Measurements from ENCODE around the gene FAM171A1.
A peak's percentile ranks its signal among the peaks of the same experiment; 100 is the strongest.
"Not testable (repeated sequence)": the region's sequence is repeated elsewhere in the genome, so short reads cannot be mapped to it uniquely, and the experiment has no call there.

FAM171A1 gene

DNA sequence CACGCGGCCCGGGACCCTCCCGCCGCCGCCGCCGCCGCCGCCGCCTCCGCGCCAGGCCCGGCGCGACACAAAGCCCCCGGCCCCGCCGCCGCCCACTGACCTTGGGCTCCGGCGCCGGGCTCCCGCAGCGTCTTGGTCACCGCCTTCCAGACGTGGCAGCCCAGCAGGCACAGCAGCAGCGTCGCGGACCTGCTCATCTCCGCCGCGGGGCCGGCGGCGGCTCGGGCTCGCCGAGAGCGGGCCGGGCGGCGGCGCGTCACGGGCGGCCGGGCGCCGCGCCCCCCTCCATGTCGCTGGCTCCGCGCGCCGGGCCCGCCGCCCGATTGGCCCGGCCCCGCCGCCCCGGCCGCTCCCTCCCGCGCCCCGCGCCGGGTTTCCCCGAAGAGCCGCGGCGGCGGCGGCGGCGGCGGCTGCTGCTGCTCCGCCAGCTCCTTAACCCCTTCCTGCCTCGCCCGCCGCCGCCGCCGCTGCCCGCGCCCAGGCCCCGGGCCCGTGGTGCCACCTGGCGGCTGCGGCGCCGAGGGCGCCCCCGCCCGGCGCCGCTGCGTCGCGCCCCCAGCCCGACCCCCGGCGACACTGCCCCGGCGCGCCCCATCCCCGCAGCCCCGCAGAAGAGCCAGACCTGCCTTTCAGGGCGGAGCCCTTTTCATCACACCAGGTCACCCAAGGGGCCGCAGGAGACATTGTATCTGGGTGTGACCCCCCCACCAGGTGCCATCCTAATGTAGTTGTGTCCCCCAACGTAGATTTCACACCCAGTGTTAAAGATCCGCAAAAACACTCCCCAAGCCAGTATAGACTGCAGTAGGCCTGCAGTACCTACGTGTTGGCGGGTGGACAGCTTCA is at the start of gene FAM171A1:
TSS of gene FAM171A1 (minus strand) at position 434 of the 846 bp plus-strand sequence. CDS start at position 197, 237 bp downstream.
- DNase-seq (ENCODE audit: low read depth in 2 of 2): peak; percentile 43 to 58

DNA sequence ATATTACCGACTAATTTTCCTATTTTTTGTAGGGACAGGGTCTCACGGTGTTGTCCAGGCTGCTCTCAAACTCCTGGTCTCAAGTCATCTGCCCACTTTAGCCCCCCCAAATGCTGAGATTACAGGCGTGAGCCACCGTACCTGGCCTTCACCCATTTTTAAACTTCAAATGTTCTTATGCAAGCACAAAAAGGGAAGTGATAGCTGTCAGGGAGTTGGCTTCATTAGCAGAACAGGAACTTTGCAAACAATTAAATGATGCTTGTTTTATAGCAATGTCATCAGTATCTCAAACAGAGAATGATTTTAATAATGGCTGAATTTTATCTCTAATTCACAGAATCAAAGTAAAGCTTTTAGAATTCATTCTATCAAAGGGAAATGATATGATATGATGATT is 49.8 kb upstream of the FAM171A1 start:
- DNase-seq (ENCODE audit: low read depth in 2 of 2): no peak

DNA sequence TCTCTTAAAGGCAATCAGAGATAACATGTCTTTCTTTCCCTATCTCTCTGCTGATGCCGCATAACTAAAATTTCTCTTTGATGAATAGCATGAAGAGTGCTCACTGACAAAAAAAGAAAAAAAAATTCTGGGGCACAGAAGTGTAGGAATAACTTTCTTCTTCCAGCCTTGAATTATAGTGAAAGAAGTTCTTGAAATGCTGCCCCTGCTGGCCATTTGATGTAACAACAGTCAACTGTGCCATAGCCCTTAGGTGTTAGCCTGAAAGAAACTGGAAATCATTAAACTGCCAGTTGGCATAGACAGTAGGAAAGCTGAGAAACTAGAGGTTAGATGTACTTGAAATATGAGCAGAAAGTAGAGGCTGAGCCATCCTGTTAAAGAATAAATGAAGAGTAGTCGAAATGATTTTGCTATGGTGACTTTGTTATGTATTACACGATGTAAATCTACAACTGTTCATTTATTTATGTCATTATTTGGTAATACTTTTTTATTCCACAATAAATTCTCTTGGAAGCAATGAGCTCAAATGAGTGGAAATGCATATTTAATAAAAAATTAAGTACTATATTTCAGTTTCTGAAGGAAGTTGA is 48.3 kb upstream of the FAM171A1 start:
- DNase-seq (ENCODE audit: low read depth in 2 of 2): peak; percentile 7 to 27

DNA sequence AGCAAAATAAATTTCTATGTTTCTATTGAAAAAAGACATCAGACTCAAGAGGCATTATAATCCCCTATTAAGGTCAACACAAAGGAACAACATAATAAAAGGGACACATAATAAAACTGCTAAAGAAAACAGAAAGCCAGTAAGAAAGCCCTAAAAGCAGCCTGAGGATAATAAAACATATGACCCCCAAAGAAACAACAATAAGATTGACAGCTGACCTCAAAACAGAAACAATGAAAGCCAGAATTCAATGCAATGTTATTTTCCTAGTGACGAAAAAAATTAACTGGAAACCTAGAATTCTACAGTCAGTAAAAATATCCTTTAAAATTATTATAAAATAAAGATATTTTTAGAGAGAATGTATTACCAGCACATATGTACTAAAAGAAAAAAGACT is 44.9 kb upstream of the FAM171A1 start:
- no peak for DNase-seq (ENCODE audit: low read depth in 2 of 2)

DNA sequence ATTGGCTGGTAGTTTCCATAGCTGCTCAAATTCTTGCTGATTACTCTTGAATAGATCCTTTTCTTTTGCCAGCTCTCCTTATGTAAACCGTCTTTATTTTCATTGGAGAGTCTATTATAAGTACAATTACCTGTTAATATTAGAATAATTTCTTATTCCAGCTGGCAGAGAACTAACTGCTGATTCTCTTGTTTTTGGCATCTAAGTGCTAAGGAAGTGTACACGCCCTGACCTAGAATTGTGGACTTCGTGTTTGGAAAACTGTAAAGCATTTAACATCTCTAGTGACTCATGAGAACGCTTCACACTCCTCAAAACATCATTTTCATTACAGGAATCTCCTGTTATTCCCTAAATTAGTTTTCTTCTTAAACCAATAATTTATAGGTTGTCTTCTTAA is 39.9 kb upstream of the FAM171A1 start:
- no peak for DNase-seq (ENCODE audit: low read depth in 2 of 2)

DNA sequence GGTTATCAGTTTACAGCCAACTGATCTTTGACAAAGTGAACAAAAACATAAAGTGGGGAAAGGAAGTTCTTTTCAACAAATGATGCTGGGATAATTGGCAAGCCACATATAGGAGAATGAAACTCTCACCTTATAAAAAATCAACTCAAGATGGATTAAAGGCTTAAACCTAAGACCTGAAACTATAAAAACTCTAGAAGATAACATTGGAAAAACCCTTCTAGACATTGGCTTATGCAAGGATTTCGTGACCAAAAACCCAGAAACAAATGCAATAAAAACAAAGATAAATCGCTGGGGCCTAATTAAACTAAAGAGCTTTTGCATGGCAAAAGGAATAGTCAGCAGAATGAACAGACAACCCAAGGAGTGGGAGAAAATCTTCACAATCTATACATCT is 38.3 kb upstream of the FAM171A1 start:
- DNase-seq (ENCODE audit: low read depth in 2 of 2): not testable (repeated sequence)

DNA sequence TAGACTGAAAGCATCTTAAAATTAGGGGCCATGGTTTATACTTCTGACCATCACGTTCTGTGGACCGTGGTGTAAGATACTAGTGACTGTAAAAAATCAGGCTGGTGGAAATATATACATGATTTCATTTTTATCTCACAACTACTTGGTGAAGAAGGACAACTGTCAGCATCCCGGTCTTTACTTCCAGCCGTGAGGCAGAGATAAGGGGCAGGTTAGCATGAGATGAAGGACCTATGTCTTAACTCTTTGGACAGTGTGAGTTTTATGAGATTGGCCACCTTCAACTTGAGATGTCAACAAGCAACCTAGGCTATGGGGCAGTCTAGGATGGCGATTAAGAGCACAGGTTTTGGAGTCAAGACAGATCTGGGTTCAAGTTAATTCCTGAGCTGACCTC is 37.5 kb upstream of the FAM171A1 start:
- no peak for DNase-seq (ENCODE audit: low read depth in 2 of 2)

DNA sequence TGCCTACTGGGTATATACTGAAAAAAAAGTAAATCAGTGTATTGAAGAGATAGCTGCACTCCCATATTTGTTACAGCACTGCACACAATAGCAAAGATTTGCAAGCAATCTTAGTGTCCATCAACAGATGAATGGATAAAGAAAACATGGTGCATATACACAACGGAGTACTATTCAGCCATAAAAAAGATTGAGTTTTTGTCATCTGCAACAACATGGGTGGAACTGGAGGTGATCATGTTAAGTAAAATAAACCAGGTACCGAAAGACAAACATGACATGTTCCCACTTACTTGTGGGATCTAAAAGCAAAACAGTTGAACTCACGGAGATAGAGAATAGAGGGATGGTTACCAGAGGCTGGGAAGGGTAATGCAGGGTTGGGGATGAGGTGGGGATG is 34.2 kb upstream of the FAM171A1 start:
- no peak for DNase-seq (ENCODE audit: low read depth in 2 of 2)

DNA sequence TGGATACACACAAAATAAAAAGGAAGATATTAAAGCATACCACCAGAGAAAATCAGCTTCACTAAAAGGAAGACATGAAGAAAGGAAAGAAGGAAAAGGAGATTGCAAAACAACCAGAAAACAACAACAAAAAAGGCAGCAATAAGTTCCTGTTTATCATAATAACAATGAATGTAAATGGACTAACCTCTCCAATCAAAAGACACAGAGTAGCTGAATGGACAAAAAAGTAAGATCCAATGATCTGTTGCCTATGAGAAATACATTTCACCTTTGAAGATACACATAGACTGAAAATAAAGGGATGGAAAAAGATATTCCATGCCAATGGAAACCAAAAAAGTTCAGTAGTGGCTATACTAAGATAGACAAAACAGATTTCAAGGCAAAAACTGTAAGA is 30.3 kb upstream of the FAM171A1 start:
- no peak for DNase-seq (ENCODE audit: low read depth in 2 of 2)

DNA sequence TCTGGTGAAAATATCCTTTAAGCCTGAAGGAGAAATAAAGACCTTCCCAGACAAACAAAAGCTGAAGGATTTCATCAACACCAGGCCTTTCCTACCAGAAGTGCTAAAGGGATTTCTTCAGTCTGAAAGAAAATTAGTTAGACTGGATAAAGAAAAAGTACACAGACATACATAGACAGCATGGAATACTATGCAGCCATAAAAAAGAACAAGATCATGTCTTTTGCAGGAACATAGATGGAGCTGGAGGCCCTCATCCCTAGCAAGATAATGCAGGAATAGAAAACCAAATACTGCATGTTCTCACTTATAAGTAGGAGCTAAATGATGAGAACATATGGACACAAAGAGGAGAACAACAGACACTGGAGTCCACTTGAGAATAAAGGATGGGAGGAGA is 29.4 kb upstream of the FAM171A1 start:
- DNase-seq (ENCODE audit: low read depth in 2 of 2): not testable (repeated sequence)

DNA sequence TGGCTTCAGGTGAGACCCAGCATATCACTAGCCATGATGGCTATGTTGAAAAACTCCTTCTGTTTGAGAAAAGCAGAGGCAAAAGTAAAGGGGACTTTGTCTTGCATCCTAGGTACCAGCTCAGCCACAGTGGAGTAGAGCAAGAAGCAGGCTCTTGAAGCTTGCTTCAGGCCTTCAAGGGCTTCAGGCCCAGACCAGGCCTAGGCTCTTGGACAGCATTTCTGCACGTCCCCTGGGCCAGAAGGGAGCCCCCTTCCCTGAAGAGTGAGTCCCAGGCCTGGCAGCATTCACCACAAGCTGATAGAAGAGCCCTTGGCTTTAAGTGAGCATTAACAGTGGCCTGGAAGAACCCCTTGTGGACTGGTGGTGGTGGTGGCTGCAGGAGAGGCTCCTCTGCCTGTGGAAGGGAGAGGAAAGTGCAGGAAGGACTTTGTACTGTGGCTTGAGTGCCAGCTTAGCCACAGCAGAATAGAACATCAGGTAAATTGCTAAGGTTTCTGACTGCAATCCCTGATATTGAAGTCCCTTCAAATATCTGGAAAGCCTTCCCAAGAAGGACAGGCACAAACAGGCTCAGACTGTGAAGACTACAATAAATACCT is 28.1 kb upstream of the FAM171A1 start:
- no peak for DNase-seq (ENCODE audit: low read depth in 2 of 2)

DNA sequence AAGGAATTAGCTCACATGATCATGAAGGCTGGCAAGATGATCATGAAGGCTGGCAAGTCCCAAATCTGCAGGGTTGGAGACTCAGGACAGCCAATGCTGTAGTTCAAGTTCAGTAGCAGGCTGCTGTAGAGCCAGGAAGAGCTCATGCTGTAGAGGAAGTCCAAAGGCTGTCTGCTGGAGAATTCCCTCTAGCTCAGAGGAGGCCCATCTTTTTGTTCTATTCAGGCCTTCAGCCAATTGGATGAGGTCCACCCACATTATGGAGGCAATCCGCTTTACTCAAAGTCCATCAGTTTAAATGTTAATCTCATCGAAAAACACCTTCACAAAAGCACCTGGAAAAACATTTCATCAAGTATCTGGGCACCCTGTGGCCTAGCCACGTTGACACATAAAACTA is 24.8 kb upstream of the FAM171A1 start:
- no peak for DNase-seq (ENCODE audit: low read depth in 2 of 2)

DNA sequence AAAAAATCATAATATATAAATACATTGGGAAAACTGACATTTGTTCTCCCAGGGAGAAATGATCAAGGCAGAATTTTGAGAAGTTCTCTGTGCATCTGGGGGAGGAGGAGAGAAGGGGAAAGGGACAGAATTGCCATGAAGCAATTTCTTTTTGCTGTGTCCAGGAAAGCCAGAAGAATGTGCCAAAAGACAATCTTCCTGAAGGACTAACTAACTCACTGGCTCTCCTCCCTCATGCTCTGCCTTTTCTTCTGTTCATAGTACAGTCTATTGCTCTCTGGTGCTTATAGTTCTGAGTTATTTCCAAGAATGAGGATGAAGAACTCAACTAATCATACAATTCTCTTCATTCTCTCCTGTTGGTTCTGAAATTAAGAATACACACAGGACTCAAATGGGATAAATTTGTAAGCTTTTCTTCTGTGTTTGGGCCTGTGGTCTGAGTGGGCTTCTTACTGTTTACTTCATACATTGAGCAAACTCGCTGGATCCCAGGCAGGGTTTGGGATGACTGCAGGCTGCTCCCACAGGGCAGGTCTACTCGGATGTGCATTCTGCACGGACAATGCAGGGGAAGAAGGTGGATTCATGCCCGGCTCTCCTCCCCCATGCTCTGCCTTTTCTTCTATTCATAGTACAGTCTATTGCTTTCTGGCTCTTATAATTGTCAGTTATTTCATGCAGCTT is 22.2 kb upstream of the FAM171A1 start:
- DNase-seq (ENCODE audit: low read depth in 2 of 2): no peak

DNA sequence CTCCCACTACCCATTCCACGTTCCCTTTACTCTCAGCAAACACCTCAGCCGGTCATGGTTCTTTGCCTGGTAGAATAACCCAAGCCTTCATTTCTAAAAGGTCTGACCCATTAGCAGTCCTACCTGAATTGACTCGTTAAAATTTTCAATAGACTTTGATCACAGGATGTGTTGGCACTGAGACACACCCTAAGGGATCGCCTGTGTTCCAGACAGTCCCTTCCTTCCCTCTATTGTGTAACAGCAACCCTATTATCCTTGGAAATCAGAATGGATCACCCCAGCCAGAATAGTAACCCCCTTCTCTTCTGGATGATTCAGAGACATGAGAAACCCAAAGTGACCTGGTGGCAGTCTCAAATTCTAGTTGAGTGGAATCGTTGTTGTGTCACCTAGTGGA is 20.4 kb upstream of the FAM171A1 start:
- DNase-seq (ENCODE audit: low read depth in 2 of 2): no peak

DNA sequence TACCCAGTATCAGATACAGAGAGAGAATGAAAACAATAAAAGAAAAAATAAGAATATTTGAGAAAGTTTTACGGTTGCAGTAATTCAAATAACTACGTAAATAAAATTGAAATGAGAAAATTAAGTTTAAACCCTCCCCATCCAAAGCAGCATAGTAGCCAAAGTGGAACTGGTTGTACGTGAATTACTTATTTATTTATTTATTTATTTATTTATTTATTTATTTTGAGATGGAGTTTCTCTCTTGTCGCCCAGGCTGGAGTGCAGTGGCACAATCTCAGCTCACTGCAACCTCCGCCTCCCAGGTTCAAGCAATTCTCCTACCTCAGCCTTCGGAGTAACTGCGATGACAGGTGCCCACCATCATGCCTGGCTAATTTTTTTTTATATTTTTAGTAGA is 17.1 kb upstream of the FAM171A1 start:
- not testable (repeated sequence) for DNase-seq (ENCODE audit: low read depth in 2 of 2)

DNA sequence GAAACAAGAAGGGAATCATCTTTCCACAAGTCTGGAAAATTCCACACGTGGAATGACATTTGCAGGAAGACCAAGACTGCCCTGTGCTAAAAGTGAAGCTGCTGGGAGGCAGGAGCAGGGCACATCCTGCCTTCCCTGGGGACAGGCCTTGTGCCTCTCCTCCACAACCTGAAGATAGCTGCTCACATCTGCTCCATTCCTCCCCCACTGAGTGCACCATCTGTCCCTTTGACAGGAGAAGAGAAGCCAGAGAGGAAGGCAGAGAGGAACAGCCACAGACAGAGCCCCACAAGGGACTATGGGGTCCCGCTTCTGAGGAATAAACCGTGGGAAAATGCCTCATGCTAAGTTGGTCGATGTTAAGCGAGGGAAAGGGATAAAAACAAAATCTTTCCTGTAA is 15.9 kb upstream of the FAM171A1 start:
- no peak for DNase-seq (ENCODE audit: low read depth in 2 of 2)

DNA sequence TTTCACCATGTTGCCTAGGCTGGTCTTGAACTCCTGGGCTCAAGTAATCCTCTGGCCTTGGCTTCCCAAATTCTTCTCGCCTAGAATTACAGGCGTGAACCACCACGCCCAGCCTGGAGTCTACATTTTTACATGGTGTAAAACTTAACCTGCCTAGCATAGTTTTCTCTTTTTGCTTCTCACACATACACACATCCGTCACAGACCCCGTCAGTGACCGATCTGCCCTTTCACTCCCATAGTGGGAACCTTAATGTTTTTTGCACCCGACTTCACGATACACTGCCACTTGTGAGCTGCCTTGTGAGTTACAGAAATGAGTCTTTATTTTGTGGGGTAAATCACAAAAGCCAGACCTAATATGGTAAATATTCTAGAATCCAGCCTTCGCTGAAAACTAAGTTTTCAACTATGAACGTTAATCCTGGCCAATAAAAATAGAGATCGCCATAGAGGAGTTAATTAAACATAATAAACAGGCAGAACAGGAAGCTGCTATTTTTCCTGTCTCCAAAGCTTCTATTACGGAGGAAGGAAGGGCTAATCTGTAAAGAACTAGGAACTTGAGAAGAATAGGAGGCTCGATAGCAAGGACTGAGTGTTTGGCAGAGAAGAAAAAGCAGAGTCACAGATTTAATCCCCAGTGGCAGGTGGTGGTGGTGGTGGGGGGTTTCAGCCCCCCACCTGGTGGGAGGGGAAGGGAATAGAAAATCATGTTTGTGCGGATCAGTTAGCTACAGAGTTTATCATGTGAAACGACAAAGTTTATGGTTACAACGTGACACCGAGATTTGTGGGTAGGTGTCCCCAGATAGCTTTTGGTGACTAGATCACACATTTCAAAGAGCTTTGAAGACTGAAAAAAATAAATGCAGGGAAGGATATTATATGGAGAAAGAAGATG is 14.7 kb upstream of the FAM171A1 start:
- DNase-seq (ENCODE audit: low read depth in 2 of 2): no peak

DNA sequence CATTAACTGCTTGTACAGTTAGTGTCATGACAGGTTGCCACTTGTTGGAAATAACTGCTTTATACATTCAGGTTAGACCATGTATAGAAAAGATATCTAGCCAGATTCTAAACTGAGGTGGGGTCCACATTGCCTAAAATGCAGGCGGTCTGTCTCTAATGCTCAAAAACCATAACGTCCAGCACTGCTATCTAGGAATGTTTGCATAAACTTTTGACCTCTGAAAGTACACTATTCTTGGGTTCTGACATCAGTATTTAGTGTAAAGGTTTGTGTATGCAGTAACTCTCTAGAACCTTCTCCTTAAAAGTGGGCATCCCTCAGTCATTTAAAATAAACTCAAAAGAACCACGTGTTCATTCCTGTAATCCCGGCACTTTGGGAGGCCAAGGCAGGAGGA is 10.3 kb upstream of the FAM171A1 start:
- no peak for DNase-seq (ENCODE audit: low read depth in 2 of 2)

DNA sequence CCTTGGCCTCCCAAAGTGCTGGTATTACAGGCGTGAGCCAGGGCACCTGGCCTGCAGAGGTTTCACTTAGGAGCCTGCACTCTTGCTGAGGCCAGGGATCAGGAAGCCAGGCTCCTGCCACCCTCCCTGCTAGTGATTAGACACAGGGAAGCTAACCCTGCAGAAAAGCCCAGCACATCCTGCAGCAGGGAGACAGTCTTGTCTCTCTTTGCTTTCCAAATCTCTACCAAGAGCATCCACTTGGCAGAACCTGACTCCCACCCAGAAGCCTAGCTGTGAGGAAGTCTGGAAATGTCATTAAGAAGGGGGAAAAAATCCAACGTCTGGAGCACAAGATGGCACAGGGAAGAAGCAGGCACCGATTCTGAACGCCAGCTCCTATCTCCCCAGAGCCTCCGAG is 8.0 kb upstream of the FAM171A1 start:
- no peak for DNase-seq (ENCODE audit: low read depth in 2 of 2)

DNA sequence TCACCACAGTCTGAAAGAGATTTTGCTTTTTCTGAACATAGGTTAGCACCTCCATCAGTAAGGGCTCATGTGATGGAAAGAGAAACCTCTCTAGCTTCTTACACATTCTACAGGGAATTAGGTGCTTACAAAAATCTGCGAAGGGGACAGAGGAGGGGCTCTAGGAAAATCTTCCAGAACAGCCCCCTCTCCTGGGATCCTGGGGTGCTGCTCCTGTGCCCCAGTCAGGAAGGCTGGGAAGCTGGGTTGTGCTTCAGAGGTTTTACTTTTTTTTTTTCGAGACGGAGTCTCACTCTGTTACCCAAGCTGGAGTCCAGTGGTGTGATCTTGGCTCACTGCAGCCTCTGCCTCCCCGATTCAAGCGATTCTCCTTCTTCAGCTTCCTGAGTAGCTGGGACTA is 7.5 kb upstream of the FAM171A1 start:
- DNase-seq (ENCODE audit: low read depth in 2 of 2): no peak

DNA sequence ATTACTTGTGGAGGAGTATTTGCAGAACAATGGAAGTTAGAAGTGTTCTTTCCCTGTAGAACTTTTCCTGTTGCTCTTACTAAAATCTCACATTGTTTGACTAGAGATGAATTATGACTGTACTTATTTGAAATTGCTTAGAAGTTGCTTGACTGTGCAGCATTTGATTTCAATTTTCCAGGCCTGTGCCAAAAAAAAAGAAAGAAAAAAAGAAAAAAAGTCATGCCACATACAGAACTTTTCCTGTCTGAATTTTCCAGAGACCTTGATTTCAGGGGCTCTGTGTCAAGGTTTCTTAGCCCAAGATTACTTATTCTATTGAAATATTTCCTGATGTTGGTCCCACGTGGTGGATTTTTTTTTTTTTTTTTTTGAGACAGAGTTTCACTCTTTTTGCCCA is 3.5 kb upstream of the FAM171A1 start:
- DNase-seq (ENCODE audit: low read depth in 2 of 2): no peak
